Keratinocyte (primary cell): ENCODE measurements around the gene MDN1. TPM values are rescaled to one million over a fixed set of nuclear protein-coding genes. Genes with fewer than 3 reads are reported as not detected.
"Not testable (repeated sequence)": the region's sequence is repeated elsewhere in the genome, so short reads cannot be mapped to it uniquely, and the experiment has no call there.

Experiments used
- DNase-seq: peaks from one replicate; pipeline ENCODE4 v3.0.0-alpha.2; 2011; ENCODE audit warnings: low read depth, missing footprints, low spot score
- FAIRE-seq: peaks from 2 replicates; lab custom pipeline; 2011; peaks lifted over from hg19 to GRCh38; lab: Jason Lieb, UNC
- H2AFZ ChIP-seq: 2 replicates; pipeline ENCODE4 v1.6.0; 2012; ENCODE audit warnings: low read length, control low read depth, inconsistent platforms; ENCODE audit not compliant: control insufficient read depth
- H3K27ac ChIP-seq: 2 replicates; pipeline ENCODE4 v1.5.1; 2011; ENCODE audit warnings: low read length; ENCODE audit not compliant: control insufficient read depth, insufficient read depth
- H3K27me3 ChIP-seq: 3 replicates; pipeline ENCODE4 v1.6.0; 2011; ENCODE audit warnings: low read length; ENCODE audit not compliant: control insufficient read depth, insufficient read depth; ENCODE audit errors: extremely low read depth
- H3K36me3 ChIP-seq, 2 experiments: 2 replicates in 1 of 2; 3 replicates in 1 of 2; pipeline ENCODE4 v1.5.1; 2011; ENCODE audit warnings: low read length in 2 of 2, mild to moderate bottlenecking in 1 of 2; ENCODE audit not compliant: control insufficient read depth in 2 of 2, insufficient read depth in 2 of 2; ENCODE audit errors: extremely low read depth in 1 of 2
- H3K4me1 ChIP-seq: 3 replicates; pipeline ENCODE4 v1.5.1; 2011; ENCODE audit warnings: low read length; ENCODE audit not compliant: control insufficient read depth, insufficient read depth; ENCODE audit errors: extremely low read depth
- H3K4me2 ChIP-seq: 3 replicates; pipeline ENCODE4 v1.6.0; 2011; ENCODE audit warnings: low read depth, low read length; ENCODE audit not compliant: control insufficient read depth, insufficient read depth; ENCODE audit errors: extremely low read depth
- H3K4me3 ChIP-seq, 3 experiments: fragments of 200-600 bp in 1 of 3; sonication (generic) in 1 of 3; 2 replicates in 2 of 3; 3 replicates in 1 of 3; pipeline ENCODE4 v1.5.1; 2011 to 2016; ENCODE audit warnings: low read length in 3 of 3, mild to moderate bottlenecking in 3 of 3, control low read depth in 2 of 3, inconsistent platforms in 1 of 3, low read depth in 1 of 3, mixed read lengths in 1 of 3, mixed run types in 1 of 3, moderate library complexity in 1 of 3; ENCODE audit not compliant: control insufficient read depth in 2 of 3, insufficient read depth in 2 of 3; ENCODE audit errors: extremely low read depth in 1 of 3
- H3K79me2 ChIP-seq: 2 replicates; pipeline ENCODE4 v1.6.0; 2012; ENCODE audit warnings: low read length; ENCODE audit not compliant: control insufficient read depth, insufficient read depth
- H3K9ac ChIP-seq: 3 replicates; pipeline ENCODE4 v1.6.0; 2011; ENCODE audit warnings: low read length; ENCODE audit not compliant: control insufficient read depth, insufficient read depth; ENCODE audit errors: extremely low read depth
- H3K9me1 ChIP-seq: 3 replicates; pipeline ENCODE4 v1.6.0; 2011; ENCODE audit warnings: low read length; ENCODE audit not compliant: control insufficient read depth, insufficient read depth; ENCODE audit errors: extremely low read depth
- H3K9me3 ChIP-seq: 2 replicates; pipeline ENCODE4 v1.5.1; 2012; ENCODE audit warnings: low read depth, low read length; ENCODE audit not compliant: control insufficient read depth
- H4K20me1 ChIP-seq: 3 replicates; pipeline ENCODE4 v1.6.0; 2011; ENCODE audit warnings: low read length; ENCODE audit not compliant: control insufficient read depth, insufficient read depth; ENCODE audit errors: extremely low read depth
- CTCF ChIP-seq, 3 experiments: IDR thresholded peaks in 1 of 3; conservative IDR thresholded peaks in 1 of 3; optimal IDR thresholded peaks in 1 of 3; 2 replicates in 2 of 3; 3 replicates in 1 of 3; pipeline versions ENCODE3 to v1.5.1; 2011; ENCODE audit warnings: low read length in 3 of 3, mild to moderate bottlenecking in 3 of 3, moderate library complexity in 2 of 3, control low read depth in 1 of 3, inconsistent platforms in 1 of 3; ENCODE audit not compliant: insufficient read depth in 2 of 3; ENCODE audit errors: extremely low read depth in 1 of 3
- EZH2 ChIP-seq: IDR thresholded peaks from one replicate; pipeline ENCODE4 v1.6.1; 2012; ENCODE audit warnings: inconsistent platforms, mild to moderate bottlenecking, low read length, moderate library complexity
- dilution Hi-C: fragments of 300-500 bp; cut with MboI; formaldehyde crosslinking; loops from one replicate; pipeline ENCODE4 v1.7.0; 2020; ENCODE audit warnings: low sequenced_read_pairs; ENCODE audit not compliant: extremely low pct_ligation_motif_present
- polyA plus RNA-seq, 5 experiments: library from polyadenylated mRNA; depleted of rRNA in 3 of 5; stranded (reverse) in 3 of 5; stranded (forward) in 1 of 5; unstranded in 1 of 5; fragments of >200 nt; gene quantifications; 1 replicate in 1 of 5; 2 replicates in 3 of 5; 3 replicates in 1 of 5; pipeline versions ENCODE4 v1.2.1 to v1.2.3, GENCODE V29; 2011 to 2012; ENCODE audit warnings: missing spikeins in 2 of 5, low read depth in 1 of 5, low replicate concordance in 1 of 5

The MDN1 gene
- polyA plus RNA-seq, 1 donor (not counting 4 experiments of a cell fraction or from before 2014, with no cell fraction given) = 16.0 TPM

- no peaks in the 10 kb centered on the region for H4K20me1 ChIP-seq
- no peak overlapping the region for H3K9ac ChIP-seq
- no peak for FAIRE-seq
- TF ChIP-seq EZH2 = no peak
- no peaks in the 10 kb centered on the region for H3K9me3 ChIP-seq
- H3K79me2 ChIP-seq = no peaks in the 10 kb centered on the region
- no peak overlapping the region for H3K27ac ChIP-seq
- no peaks in the 10 kb centered on the region for H3K27me3 ChIP-seq
- dilution Hi-C loops = no loop called here
- DNase-seq = no peak
- H3K4me2 ChIP-seq = no peak overlapping the region
- no peak overlapping the region for H3K4me3 ChIP-seq
- peaks cover 12 to 27% of the 10 kb centered on the region in 2 experiments for H3K36me3 ChIP-seq
- no peaks in the 10 kb centered on the region for H3K9me1 ChIP-seq
- no peak overlapping the region for H2AFZ ChIP-seq
- H3K4me1 ChIP-seq = no peaks in the 10 kb centered on the region
Measured at GRCh38 chr6:89787660-89788328, 31.8 kb downstream of the MDN1 start.

- dilution Hi-C loops = no loop called here
- peaks cover 8 to 27% of the 10 kb centered on the region in 2 experiments for H3K36me3 ChIP-seq
- H4K20me1 ChIP-seq = no peaks in the 10 kb centered on the region
- no peaks in the 10 kb centered on the region for H3K9me3 ChIP-seq
- H3K27ac ChIP-seq = no peak overlapping the region
- no peak for FAIRE-seq
- DNase-seq = no peak
- H3K4me3 ChIP-seq = no peak overlapping the region
- TF ChIP-seq EZH2 (no peak), CTCF (optimal IDR thresholded peaks at IDR 0.05 in 1 of 3, IDR thresholded peaks at IDR 0.05 in 1 of 3, conservative IDR thresholded peaks at IDR 0.05 in 1 of 3; ENCODE audit: extremely low read depth in 1 of 3, insufficient read depth in 2 of 3, low read length in 3 of 3) (no peak)
- no peak overlapping the region for H2AFZ ChIP-seq
- no peaks in the 10 kb centered on the region for H3K4me1 ChIP-seq
- H3K9me1 ChIP-seq = no peaks in the 10 kb centered on the region
- no peaks in the 10 kb centered on the region for H3K79me2 ChIP-seq
- H3K4me2 ChIP-seq = no peak overlapping the region
- no peaks in the 10 kb centered on the region for H3K27me3 ChIP-seq
- no peak overlapping the region for H3K9ac ChIP-seq
Measured at GRCh38 chr6:89786970-89787369, 32.6 kb downstream of the MDN1 start.

GRCh38 chr6:89784838-89785237 is 34.8 kb downstream of the MDN1 start:
- Histone ChIP-seq H3K79me2 (no peaks in the 10 kb centered on the region), H3K4me2 (no peak overlapping the region), H3K27ac (no peak overlapping the region), H4K20me1 (no peaks in the 10 kb centered on the region), H3K4me3 (no peak overlapping the region), H3K9ac (no peak overlapping the region), H2AFZ (no peak overlapping the region), H3K36me3 (peaks cover 7 to 27% of the 10 kb centered on the region in 2 experiments), H3K9me1 (no peaks in the 10 kb centered on the region), H3K27me3 (no peaks in the 10 kb centered on the region), H3K9me3 (no peaks in the 10 kb centered on the region), H3K4me1 (no peaks in the 10 kb centered on the region)
- FAIRE-seq (no peak), DNase-seq (no peak)
- TF ChIP-seq CTCF (optimal IDR thresholded peaks at IDR 0.05 in 1 of 3, IDR thresholded peaks at IDR 0.05 in 1 of 3, conservative IDR thresholded peaks at IDR 0.05 in 1 of 3; ENCODE audit: extremely low read depth in 1 of 3, insufficient read depth in 2 of 3, low read length in 3 of 3) = no peak
- TF ChIP-seq EZH2 = no peak
- dilution Hi-C loops = no loop called here

GRCh38 chr6:89783293-89783692 is 36.3 kb downstream of the MDN1 start:
- H4K20me1 ChIP-seq, H3K4me1 ChIP-seq, H3K9me3 ChIP-seq, H3K27me3 ChIP-seq, FAIRE-seq, H3K4me3 ChIP-seq, H3K27ac ChIP-seq, H3K79me2 ChIP-seq, H3K9me1 ChIP-seq, H2AFZ ChIP-seq, H3K4me2 ChIP-seq, dilution Hi-C loops, DNase-seq, H3K9ac ChIP-seq: not testable (repeated sequence)
- peaks cover 7 to 19% of the 10 kb centered on the region in 2 experiments for H3K36me3 ChIP-seq
